IPS-18c (cell line): ENCODE data around the gene POLE.
"Not testable (repeated sequence)": the region's sequence is repeated elsewhere in the genome, so short reads cannot be mapped to it uniquely, and the experiment has no call there.

ENCODE experiments used
- H3K4me3 ChIP-seq: 2 replicates; pipeline ENCODE4 v1.7.0; 2013; ENCODE audit warnings: low read depth, mild to moderate bottlenecking, low read length, moderate library complexity; ENCODE audit not compliant: insufficient read depth
- H3K9me3 ChIP-seq: one replicate; pipeline ENCODE4 v1.6.1; 2013; ENCODE audit warnings: mild to moderate bottlenecking, low read length, moderate library complexity; ENCODE audit not compliant: control insufficient read depth, insufficient read depth

The POLE gene

GRCh38 chr12:132700212-132700822 lies 13.2 kb upstream of the POLE start:
- no peaks in the 10 kb centered on the region for H3K9me3 ChIP-seq
- H3K4me3 ChIP-seq, result no peak overlapping the region

GRCh38 chr12:132698341-132698740 lies 11.2 kb upstream of the POLE start:
- Histone ChIP-seq H3K4me3 (no peak overlapping the region), H3K9me3 (no peaks in the 10 kb centered on the region)

- H3K4me3 ChIP-seq, result no peak overlapping the region
Observed at GRCh38 chr12:132695431-132695830, 8.3 kb upstream of the POLE start.

GRCh38 chr12:132694888-132695287 lies 7.7 kb upstream of the POLE start:
- not testable (repeated sequence) for H3K9me3 ChIP-seq, H3K4me3 ChIP-seq

More at GRCh38 chr12:132695431-132695830, 8.3 kb upstream of the POLE start:
- no peaks in the 10 kb centered on the region for H3K9me3 ChIP-seq

- not testable (repeated sequence) for H3K9me3 ChIP-seq, H3K4me3 ChIP-seq
Observed at GRCh38 chr12:132692030-132692429, 4.9 kb upstream of the POLE start.

GRCh38 chr12:132690112-132690511 lies 3.0 kb upstream of the POLE start:
- Histone ChIP-seq H3K4me3 (no peak overlapping the region), H3K9me3 (no peaks in the 10 kb centered on the region)

- Histone ChIP-seq H3K9me3 (no peaks in the 10 kb centered on the region), H3K4me3 (no peak overlapping the region; the same call in 1 of the 2 replicates)
Observed at GRCh38 chr12:132689227-132689626, 2.1 kb upstream of the POLE start.

GRCh38 chr12:132686825-132687210 lies 324 bp downstream of the POLE start:
- Histone ChIP-seq H3K9me3 (no peaks in the 10 kb centered on the region), H3K4me3 (peak overlapping the region; percentile 68)

GRCh38 chr12:132685400-132685799 lies 1.7 kb downstream of the POLE start:
- no peaks in the 10 kb centered on the region for H3K9me3 ChIP-seq
- peak overlapping the region; percentile 4; the same call in 1 of the 2 replicates for H3K4me3 ChIP-seq

- Histone ChIP-seq H3K9me3 (peaks cover 2% of the 10 kb centered on the region), H3K4me3 (no peak overlapping the region)
Observed at GRCh38 chr12:132677492-132677891, 9.7 kb downstream of the POLE start.

- no peak overlapping the region for H3K4me3 ChIP-seq
- peaks cover 2% of the 10 kb centered on the region for H3K9me3 ChIP-seq
Observed at GRCh38 chr12:132675757-132676432, 11.2 kb downstream of the POLE start.

- Histone ChIP-seq H3K4me3 (no peak overlapping the region), H3K9me3 (peaks cover 2% of the 10 kb centered on the region)
Observed at GRCh38 chr12:132674561-132674960, 12.6 kb downstream of the POLE start.

- no peak overlapping the region for H3K4me3 ChIP-seq
- H3K9me3 ChIP-seq, result no peaks in the 10 kb centered on the region
Observed at GRCh38 chr12:132673288-132674179, 13.6 kb downstream of the POLE start.

GRCh38 chr12:132672678-132673077 lies 14.5 kb downstream of the POLE start:
- Histone ChIP-seq H3K4me3 (no peak overlapping the region), H3K9me3 (no peaks in the 10 kb centered on the region)

GRCh38 chr12:132672116-132672515 lies 15.0 kb downstream of the POLE start:
- Histone ChIP-seq H3K4me3 (no peak overlapping the region), H3K9me3 (no peaks in the 10 kb centered on the region)

- Histone ChIP-seq H3K4me3 (no peak overlapping the region), H3K9me3 (no peaks in the 10 kb centered on the region)
Observed at GRCh38 chr12:132669166-132669879, 17.8 kb downstream of the POLE start.
